ENCODE data around the gene ROPN1.
"Not testable (repeated sequence)": the region's sequence is repeated elsewhere in the genome, so short reads cannot be mapped to it uniquely, and the experiment has no call there.

DNA sequence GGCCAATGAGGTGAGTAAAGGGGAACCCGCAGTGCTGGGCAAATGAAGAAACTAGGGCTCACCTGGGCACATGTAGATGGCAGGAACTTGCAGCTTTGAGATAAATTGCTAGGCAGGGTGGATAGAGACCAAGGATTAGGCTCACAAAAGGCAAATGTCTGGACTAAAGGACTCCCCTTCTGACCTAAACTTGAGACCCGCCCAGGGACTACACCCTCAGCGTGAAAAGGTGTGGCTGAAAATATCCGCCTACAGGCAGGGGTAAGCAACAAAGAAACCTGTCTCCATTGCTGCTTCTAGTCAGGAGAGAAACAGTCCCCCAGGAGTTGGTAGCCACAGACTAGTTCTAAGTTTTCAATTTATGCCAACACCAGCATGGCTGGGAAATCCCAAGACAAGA, 10.6 kb downstream of the ROPN1 start:
- TF ChIP-seq, protein P1, sequence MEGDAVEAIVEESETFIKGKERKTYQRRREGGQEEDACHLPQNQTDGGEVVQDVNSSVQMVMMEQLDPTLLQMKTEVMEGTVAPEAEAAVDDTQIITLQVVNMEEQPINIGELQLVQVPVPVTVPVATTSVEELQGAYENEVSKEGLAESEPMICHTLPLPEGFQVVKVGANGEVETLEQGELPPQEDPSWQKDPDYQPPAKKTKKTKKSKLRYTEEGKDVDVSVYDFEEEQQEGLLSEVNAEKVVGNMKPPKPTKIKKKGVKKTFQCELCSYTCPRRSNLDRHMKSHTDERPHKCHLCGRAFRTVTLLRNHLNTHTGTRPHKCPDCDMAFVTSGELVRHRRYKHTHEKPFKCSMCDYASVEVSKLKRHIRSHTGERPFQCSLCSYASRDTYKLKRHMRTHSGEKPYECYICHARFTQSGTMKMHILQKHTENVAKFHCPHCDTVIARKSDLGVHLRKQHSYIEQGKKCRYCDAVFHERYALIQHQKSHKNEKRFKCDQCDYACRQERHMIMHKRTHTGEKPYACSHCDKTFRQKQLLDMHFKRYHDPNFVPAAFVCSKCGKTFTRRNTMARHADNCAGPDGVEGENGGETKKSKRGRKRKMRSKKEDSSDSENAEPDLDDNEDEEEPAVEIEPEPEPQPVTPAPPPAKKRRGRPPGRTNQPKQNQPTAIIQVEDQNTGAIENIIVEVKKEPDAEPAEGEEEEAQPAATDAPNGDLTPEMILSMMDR (IDR thresholded peaks at IDR 0.05; ENCODE audit: low read length) = not testable (repeated sequence)
- TF ChIP-seq EZH2phosphoT487 (IDR thresholded peaks at IDR 0.05; ENCODE audit: low read length) = not testable (repeated sequence)
